Mucosa of stomach (tissue), 1 donor: ENCODE data around the gene SCD5.

Source experiments
- H3K27me3 ChIP-seq: one replicate; pipeline ENCODE4 v1.7.0; 2013; ENCODE audit warnings: mild to moderate bottlenecking, low read length; ENCODE audit not compliant: control insufficient read depth, insufficient read depth
- H3K36me3 ChIP-seq: one replicate; pipeline ENCODE4 v1.7.0; 2013; ENCODE audit warnings: low read length; ENCODE audit not compliant: control insufficient read depth, insufficient read depth
- H3K4me1 ChIP-seq: one replicate; pipeline ENCODE4 v1.7.0; 2013; ENCODE audit warnings: mild to moderate bottlenecking, low read length; ENCODE audit not compliant: control insufficient read depth, insufficient read depth
- H3K4me3 ChIP-seq: one replicate; pipeline ENCODE4 v1.7.0; 2013; ENCODE audit warnings: low read length
- H3K9ac ChIP-seq: one replicate; pipeline ENCODE4 v1.7.0; 2013; ENCODE audit warnings: mild to moderate bottlenecking, low read length, moderate library complexity
- H3K9me3 ChIP-seq: one replicate; pipeline ENCODE4 v1.7.0; 2013; ENCODE audit warnings: mild to moderate bottlenecking, low read length, moderate library complexity; ENCODE audit not compliant: control insufficient read depth
- donor health status: Pancreatic carcinoma.

Gene SCD5

GRCh38 chr4:82737354-82737753 is 61.2 kb downstream of the SCD5 start:
- Histone ChIP-seq H3K9me3 (no peaks in the 10 kb centered on the region), H3K4me3 (no peak overlapping the region), H3K27me3 (no peaks in the 10 kb centered on the region), H3K4me1 (no peaks in the 10 kb centered on the region), H3K36me3 (no peaks in the 10 kb centered on the region), H3K9ac (no peak overlapping the region)

GRCh38 chr4:82733636-82734035 is 65.0 kb downstream of the SCD5 start:
- H3K9ac ChIP-seq: no peak overlapping the region
- H3K36me3 ChIP-seq: no peaks in the 10 kb centered on the region
- no peaks in the 10 kb centered on the region for H3K9me3 ChIP-seq
- no peaks in the 10 kb centered on the region for H3K4me1 ChIP-seq
- H3K27me3 ChIP-seq: no peaks in the 10 kb centered on the region
- no peak overlapping the region for H3K4me3 ChIP-seq

GRCh38 chr4:82728301-82728700 is 70.3 kb downstream of the SCD5 start:
- H3K4me3 ChIP-seq: no peak overlapping the region
- H3K9me3 ChIP-seq: no peaks in the 10 kb centered on the region
- no peak overlapping the region for H3K9ac ChIP-seq
- H3K27me3 ChIP-seq: no peaks in the 10 kb centered on the region
- no peaks in the 10 kb centered on the region for H3K4me1 ChIP-seq
- no peaks in the 10 kb centered on the region for H3K36me3 ChIP-seq

- no peaks in the 10 kb centered on the region for H3K36me3 ChIP-seq
- no peaks in the 10 kb centered on the region for H3K4me1 ChIP-seq
- H3K9me3 ChIP-seq: no peaks in the 10 kb centered on the region
- no peak overlapping the region for H3K9ac ChIP-seq
- H3K27me3 ChIP-seq: no peaks in the 10 kb centered on the region
- no peak overlapping the region for H3K4me3 ChIP-seq
Measured at GRCh38 chr4:82726596-82726995, 72.0 kb downstream of the SCD5 start.

GRCh38 chr4:82721819-82722423 is 76.7 kb downstream of the SCD5 start:
- no peaks in the 10 kb centered on the region for H3K36me3 ChIP-seq
- no peaks in the 10 kb centered on the region for H3K27me3 ChIP-seq
- H3K4me3 ChIP-seq: no peak overlapping the region
- no peaks in the 10 kb centered on the region for H3K9me3 ChIP-seq
- no peaks in the 10 kb centered on the region for H3K4me1 ChIP-seq
- no peak overlapping the region for H3K9ac ChIP-seq

GRCh38 chr4:82718162-82718940 is 80.2 kb downstream of the SCD5 start:
- Histone ChIP-seq H3K9me3 (no peaks in the 10 kb centered on the region), H3K4me3 (no peak overlapping the region), H3K9ac (no peak overlapping the region), H3K4me1 (no peaks in the 10 kb centered on the region), H3K36me3 (no peaks in the 10 kb centered on the region), H3K27me3 (no peaks in the 10 kb centered on the region)

GRCh38 chr4:82715731-82716617 is 82.6 kb downstream of the SCD5 start:
- Histone ChIP-seq H3K4me1 (no peaks in the 10 kb centered on the region), H3K9ac (no peak overlapping the region), H3K27me3 (no peaks in the 10 kb centered on the region), H3K9me3 (no peaks in the 10 kb centered on the region), H3K36me3 (no peaks in the 10 kb centered on the region), H3K4me3 (no peak overlapping the region)

- no peak overlapping the region for H3K4me3 ChIP-seq
- H3K4me1 ChIP-seq: no peaks in the 10 kb centered on the region
Measured at GRCh38 chr4:82713856-82714255, 84.7 kb downstream of the SCD5 start.

GRCh38 chr4:82712561-82712960 is 86.0 kb downstream of the SCD5 start:
- no peaks in the 10 kb centered on the region for H3K9me3 ChIP-seq
- H3K27me3 ChIP-seq: no peaks in the 10 kb centered on the region
- no peak overlapping the region for H3K9ac ChIP-seq
- H3K4me3 ChIP-seq: no peak overlapping the region
- H3K36me3 ChIP-seq: no peaks in the 10 kb centered on the region
- no peaks in the 10 kb centered on the region for H3K4me1 ChIP-seq

More at GRCh38 chr4:82713856-82714255, 84.7 kb downstream of the SCD5 start:
- Histone ChIP-seq H3K36me3 (no peaks in the 10 kb centered on the region), H3K9ac (no peak overlapping the region), H3K9me3 (no peaks in the 10 kb centered on the region), H3K27me3 (no peaks in the 10 kb centered on the region)

GRCh38 chr4:82711158-82711785 is 87.3 kb downstream of the SCD5 start:
- Histone ChIP-seq H3K9ac (no peak overlapping the region), H3K4me3 (no peak overlapping the region), H3K4me1 (no peaks in the 10 kb centered on the region), H3K9me3 (no peaks in the 10 kb centered on the region), H3K36me3 (no peaks in the 10 kb centered on the region), H3K27me3 (no peaks in the 10 kb centered on the region)

- H3K27me3 ChIP-seq: no peaks in the 10 kb centered on the region
- no peaks in the 10 kb centered on the region for H3K4me1 ChIP-seq
- H3K4me3 ChIP-seq: no peak overlapping the region
- no peaks in the 10 kb centered on the region for H3K36me3 ChIP-seq
- H3K9me3 ChIP-seq: no peaks in the 10 kb centered on the region
- H3K9ac ChIP-seq: no peak overlapping the region
Measured at GRCh38 chr4:82710197-82710929, 88.2 kb downstream of the SCD5 start.
